Fibroblast of mammary gland (primary cell): ENCODE results near the gene AGAP1.
A peak's percentile ranks its signal among the peaks of the same experiment; 100 is the strongest.

ENCODE experiments used
- DNase-seq: peaks from one replicate; pipeline ENCODE4 v3.0.0-alpha.2; 2010; ENCODE audit warnings: low read depth
- H3K4me3 ChIP-seq: 2 replicates; pipeline ENCODE4 v1.5.1; 2011; ENCODE audit warnings: low read depth, mild to moderate bottlenecking, low read length, moderate library complexity; ENCODE audit not compliant: control insufficient read depth
- CTCF ChIP-seq: conservative IDR thresholded peaks from 2 replicates; pipeline ENCODE4 v1.5.1; 2011; ENCODE audit warnings: low read depth, low read length, inconsistent platforms; ENCODE audit not compliant: control insufficient read depth, insufficient read depth

Gene AGAP1

GRCh38 chr2:235810846-235811245 lies 317.0 kb downstream of the AGAP1 start:
- no peak for DNase-seq
- H3K4me3 ChIP-seq, result no peak overlapping the region
- TF ChIP-seq CTCF, result no peak

GRCh38 chr2:235811446-235812184 lies 317.8 kb downstream of the AGAP1 start:
- no peak for DNase-seq
- no peak for TF ChIP-seq CTCF
- no peak overlapping the region for H3K4me3 ChIP-seq

DNA sequence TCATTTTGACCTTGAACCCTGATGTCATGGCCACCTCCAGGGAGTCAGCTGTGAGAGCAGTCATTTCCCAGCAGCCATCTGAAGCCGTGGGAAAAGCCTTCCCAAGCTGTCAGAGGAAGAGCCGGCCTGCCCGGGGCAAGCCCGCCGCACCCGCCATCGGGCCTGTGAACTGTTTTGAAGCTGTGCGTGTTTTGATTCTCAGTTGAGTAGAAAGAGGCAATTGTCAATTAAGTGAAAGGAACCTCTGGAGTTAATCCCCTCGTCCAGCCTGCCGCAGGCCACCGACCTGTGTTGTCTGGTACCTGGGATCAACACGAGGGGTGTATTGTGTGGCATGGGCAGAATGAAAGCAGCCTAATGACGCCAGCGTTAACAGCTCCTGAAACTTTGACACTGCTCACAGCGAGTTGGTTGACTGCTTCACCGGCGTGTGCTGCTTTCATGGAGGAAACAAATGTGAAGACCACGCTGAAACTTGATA lies 318.4 kb downstream of the AGAP1 start:
- no peak overlapping the region for H3K4me3 ChIP-seq
- no peak for DNase-seq
- no peak for TF ChIP-seq CTCF

GRCh38 chr2:235813398-235813797 lies 319.6 kb downstream of the AGAP1 start:
- no peak for TF ChIP-seq CTCF
- H3K4me3 ChIP-seq, result no peak overlapping the region
- no peak for DNase-seq

GRCh38 chr2:235820571-235820970 lies 326.7 kb downstream of the AGAP1 start:
- no peak for TF ChIP-seq CTCF
- H3K4me3 ChIP-seq, result no peak overlapping the region
- DNase-seq, result peak; percentile 14

- no peak for TF ChIP-seq CTCF
- H3K4me3 ChIP-seq, result no peak overlapping the region
- DNase-seq, result no peak
Measured at GRCh38 chr2:235824331-235824730, 330.5 kb downstream of the AGAP1 start.

GRCh38 chr2:235825946-235826345 lies 332.1 kb downstream of the AGAP1 start:
- no peak overlapping the region for H3K4me3 ChIP-seq
- no peak for TF ChIP-seq CTCF

More at GRCh38 chr2:235825946-235826345, 332.1 kb downstream of the AGAP1 start:
- DNase-seq, result no peak
